HG03135 (cell line): ENCODE data around the gene MAPKAP1.

Source experiments
- ATAC-seq: cut with Tn5 transposase; IDR thresholded peaks from one replicate; pipeline ENCODE4 v1.9.1; 2021; ENCODE audit warnings: mild to moderate bottlenecking, moderate library complexity; ENCODE audit not compliant: unreplicated experiment

Gene MAPKAP1

DNA sequence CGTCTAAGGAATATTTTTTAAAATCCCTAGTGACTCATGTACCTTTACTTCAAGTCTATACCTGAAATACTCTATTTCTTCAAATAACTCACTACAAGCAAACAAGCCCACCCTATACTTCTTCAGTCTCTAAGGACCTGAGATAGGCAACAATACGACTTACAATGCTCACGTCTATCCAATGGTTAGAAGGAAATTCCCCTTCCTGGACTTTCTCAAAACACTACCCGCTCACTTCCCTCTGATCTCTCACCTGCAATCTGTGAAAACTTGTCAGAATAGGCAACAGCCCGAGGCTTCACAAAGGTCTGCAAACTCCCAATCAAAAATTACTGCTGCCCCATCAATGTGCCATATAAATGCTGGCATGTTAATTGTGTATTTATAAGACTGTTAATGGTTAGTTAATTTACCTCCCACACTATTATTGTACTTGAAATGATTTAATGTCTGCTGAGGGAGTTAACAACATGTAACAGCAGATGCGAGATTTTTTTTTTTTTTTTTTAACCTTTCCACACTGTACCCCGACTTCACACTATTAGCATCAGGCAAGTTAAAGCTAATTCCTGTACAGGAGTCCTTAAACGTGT, 27.3 kb downstream of the MAPKAP1 start:
- ATAC-seq: no peak

DNA sequence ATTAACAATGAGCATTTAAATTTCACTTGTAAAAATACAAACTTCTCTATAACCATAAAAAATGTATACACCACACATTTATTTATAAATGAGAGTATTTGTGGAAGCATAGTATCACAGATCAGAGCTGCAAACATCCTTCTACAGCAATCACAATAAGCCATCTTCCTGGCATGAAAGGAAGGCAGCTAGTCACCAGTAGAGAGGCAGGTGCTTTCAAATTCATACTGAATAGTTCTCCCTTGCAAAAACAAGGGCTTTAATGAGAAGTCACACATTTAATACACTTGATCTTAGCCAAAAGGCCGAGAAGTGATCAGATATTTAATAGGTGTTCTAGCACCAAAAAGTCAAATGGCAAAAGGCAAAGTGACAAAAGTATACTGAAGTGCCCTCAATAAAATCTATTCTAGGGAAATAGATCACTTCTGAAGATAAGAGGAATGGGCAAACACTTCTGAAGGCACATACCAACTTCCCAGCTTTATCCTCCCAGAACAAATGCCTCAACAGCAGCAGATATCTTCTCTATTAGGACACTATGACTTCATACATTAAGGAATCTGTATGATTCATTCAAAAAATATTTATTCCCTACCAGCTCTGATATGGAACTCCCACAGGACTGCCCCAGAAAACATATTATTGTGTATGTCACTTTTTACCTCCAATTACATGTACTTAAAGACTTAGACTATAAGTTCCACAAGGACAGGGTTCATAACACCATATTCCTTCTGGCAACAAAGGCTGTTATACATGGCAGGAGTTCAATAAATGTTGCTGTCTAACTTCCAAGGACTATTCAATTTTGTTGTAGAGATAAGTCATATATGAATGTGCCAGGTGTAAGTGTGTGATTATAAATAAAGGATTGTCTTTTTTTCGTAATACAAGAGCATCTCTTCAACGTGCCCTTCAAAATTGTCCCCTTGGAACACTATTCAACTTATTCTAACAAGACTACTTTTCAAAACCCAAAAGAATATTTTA, 31.7 kb downstream of the MAPKAP1 start:
- ATAC-seq: no peak

DNA sequence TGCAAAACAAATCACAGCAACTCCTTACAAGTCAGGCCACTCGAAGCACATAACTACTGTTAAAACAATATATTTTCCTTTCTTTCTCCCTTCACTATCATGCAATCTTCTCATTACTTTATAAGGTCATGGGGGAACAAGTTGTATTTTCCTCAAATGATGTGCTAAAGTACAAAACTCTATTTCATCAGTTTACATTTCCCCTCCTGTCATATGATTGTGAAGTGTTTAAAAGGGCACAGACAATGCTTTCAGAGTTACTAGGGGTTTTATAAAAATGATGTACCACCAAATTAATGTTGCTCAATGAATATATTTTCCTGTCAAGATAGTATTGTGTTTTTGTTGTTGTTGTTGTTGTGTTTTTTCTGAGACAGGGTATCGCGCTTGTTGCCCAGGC, 34.1 kb downstream of the MAPKAP1 start:
- ATAC-seq: no peak

DNA sequence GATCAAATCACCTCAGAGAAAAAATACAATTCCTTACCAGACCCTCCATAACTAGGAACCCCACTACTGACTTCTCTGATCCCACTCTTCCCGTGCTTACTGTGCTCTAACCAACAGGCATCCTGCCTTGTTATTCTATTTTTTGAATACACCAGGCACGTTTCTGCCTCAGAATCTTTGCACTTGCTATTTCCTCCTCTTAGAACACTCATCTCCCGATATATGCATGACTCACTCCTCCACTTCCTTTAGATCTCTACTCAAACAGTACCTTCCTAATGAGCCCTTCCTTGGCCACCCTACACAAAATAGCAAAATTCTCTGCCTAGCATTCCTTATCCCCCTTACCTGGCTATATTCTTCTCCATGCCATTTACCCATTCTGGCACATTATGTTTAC, 43.9 kb downstream of the MAPKAP1 start:
- no peak for ATAC-seq

DNA sequence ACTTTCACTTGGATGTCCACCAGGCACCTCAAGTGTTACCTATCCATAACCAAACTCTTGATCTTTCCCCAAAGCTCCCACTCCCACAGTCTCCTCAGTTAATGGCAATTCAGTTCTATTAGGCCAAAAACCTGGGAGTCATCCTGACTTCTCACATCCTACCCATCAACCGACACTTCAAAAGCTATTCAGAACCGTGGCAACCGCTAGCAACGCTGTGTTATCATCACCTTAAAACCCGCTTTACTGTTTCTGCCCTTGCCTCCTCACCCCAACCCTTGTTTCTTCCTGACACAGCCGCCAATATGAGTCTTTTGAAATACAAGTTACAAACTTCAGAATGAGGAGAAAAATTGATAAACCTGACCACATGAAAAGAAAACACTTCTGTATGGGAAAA, 46.5 kb downstream of the MAPKAP1 start:
- no peak for ATAC-seq

DNA sequence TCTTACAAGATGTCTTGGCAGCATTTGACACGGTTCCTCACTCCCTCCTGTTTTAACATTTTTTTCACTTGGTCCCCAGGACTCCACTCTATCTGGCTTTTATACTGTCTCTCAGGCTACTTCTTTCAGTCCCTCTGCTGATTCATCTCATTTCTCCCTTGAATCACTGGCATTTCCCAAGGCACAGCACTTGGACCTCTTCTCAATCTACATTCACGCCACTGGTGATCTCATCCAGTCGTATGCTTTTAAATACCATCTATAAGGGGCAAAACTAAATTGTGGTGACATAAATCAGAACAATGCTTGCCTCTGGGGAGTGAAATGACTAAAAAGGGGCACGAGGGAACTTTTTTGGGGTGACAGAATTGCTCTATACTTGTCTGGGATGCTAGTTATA, 47.1 kb downstream of the MAPKAP1 start:
- ATAC-seq: no peak

DNA sequence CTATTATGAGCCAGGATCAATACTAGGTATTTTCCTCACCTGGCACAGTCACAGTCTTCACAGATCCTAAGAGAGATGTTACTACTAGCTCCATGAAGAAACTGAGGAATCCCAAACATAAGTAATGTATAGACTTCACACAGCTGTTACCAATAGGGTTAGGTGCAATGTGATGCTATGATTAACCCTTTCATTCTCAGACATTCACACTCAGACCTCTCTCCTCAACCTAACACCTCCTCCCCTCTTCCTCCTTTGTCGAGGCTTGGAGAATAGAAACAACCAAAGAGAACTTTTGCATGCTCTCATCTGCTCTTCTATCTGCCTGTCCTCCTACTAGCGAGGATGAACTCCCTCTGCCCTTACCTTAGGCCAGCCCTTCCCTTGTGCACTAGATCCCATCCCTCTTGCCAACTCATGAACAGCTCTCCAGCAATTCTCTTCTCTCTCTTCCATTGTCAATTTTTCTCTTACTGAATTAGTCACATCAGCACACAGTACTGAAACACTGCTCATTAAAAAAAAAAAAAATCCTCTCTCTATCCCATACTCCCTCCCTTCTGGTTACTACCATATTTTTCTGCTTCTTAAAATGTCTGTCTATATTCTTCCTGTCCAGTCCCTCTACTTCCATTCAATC, 47.7 kb downstream of the MAPKAP1 start:
- no peak for ATAC-seq

DNA sequence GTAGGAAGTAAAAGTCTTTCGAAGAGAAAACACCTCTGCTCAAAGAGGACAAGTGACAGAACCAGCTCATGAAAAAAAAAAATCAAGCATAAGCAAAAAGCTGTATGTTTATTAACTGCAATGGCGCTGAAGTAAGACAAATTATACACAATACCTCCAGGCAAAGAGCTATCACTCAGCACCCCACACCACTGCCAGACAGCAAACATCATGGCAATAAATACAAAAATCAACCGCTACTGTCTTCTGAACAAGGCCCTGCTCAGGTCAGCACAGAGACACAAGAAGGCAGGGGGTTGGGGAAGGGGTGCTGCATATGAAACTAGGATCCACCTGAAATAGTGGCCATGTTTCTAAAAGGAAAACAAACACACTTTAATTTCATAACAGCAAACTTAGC, 50.4 kb downstream of the MAPKAP1 start:
- ATAC-seq: no peak

DNA sequence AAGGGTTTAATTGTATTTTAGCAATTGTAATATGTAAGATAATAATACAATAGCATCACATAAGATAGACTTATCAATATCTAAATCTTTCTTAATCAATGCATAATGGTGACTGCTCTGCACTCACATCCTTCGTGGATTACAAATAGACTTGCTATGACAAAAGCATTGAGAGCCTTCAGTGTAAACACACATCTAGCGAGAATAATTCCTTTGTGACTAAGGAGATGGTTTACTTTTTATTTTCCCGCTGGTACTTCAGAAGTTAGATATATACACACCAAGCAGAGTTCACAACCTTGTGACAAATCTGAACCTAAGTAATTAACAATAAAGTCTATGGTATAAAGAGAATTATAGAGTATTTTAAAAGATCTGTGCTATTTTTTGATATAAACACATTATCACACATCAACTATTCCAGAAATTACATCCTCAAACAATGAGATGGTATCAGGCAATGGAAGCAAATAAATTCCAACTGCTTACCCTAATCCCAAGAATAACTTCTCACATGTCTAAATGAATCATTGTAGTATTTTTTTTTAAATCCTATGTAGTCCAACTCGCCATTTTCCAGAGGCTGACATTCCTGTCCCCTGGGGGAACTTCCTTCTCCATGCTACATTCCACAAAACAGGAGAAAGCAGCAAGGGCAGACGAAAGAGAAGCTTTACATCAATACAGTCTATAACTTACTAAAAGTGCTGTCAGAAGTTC, 51.2 kb downstream of the MAPKAP1 start:
- no peak for ATAC-seq

DNA sequence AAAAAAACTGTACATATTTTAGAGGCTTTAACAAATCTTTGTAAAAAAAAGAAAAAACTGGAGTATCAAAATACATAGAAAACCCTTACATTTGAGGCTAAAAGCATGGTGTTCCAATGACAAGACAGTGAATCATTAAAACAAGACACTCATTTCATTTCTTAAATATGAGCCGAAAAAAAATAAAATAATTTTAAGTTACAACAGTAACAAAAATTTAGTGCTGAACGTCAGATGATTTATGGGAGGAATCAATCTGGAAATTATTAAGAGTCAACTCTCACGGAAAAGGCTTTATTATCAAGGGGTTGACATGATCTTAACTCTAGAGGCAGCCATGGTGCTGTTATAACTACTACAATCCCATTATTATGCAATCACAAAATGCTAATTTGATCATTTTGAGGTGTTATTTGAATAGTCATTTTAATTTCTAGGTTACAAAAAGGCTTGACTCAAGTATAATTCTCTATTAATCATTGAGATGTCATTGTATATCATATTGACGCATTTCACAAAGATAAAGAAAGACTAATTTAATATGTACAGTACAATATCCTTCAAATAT, 51.9 kb downstream of the MAPKAP1 start:
- no peak for ATAC-seq

DNA sequence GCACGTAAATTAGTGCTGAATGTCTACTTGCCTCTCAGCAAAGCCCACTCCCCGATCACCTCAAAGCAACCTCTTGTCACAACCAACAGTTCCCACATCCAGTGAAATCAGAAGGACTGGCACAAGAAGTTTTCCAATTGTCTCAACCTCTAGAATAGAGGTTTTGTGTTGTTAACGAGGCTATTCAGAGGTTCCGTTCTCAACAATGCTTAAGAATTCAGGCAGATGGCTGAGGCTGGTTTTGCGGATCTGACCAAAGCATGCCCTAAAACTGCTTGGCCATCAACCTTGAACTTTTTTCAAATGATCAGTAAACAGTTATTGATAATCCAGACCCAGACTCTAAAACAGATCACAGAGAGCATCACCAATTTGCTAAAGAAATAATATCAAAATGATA, 52.9 kb downstream of the MAPKAP1 start:
- ATAC-seq: no peak

DNA sequence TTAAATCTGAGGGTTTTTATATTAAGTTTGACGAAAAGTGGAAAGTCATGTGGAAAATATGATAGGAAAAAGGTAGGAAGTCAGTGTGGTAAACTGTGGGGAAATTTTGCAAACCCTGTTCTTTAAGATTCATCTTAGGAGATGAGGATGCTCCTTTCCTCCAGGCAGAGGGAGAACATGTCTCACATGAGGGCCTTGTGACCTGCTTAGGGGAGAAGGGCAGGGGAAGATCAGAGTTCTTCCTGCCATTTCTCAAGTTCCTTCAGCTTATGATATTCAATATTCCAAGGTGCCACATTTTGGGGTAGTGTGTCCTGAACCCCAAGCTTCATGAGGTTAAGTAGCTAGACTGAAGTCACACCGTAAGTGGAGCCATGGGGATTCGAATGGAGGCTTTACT, 53.7 kb downstream of the MAPKAP1 start:
- no peak for ATAC-seq

DNA sequence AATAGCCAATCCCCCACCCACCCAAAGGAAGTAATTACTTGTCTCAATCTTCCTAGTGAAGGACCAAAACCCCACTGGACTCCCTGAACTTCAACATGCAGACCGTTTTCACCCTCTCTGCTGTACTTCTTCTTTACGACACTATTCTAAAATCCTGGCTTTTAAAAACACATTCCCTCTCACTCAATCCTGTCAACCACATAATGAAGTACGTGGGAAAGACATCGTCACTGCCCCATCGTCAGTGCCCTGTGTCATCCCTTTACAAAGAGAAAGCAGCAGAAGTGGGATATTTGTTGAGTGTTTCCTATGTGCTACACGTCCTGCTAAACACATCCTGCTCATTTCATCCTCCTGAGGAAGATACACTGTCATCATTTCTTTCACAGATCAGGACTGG, 54.2 kb downstream of the MAPKAP1 start:
- ATAC-seq: no peak

DNA sequence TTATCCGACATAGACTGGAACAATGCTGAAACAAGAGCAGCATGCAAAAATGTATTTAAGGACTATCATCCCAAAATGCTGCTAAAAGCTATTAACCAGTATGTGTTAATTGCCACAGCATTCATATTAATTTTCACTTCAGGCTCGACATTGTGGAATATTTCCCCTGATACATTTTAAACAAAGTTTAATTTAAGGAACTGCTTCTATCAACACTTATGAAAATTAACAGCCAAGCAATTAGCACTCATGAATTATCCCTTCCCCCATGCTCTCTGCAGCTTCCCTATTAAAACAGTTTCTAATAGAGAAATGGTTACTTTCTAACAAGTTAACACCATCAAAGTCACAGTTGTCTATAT, 54.8 kb downstream of the MAPKAP1 start:
- no peak for ATAC-seq

DNA sequence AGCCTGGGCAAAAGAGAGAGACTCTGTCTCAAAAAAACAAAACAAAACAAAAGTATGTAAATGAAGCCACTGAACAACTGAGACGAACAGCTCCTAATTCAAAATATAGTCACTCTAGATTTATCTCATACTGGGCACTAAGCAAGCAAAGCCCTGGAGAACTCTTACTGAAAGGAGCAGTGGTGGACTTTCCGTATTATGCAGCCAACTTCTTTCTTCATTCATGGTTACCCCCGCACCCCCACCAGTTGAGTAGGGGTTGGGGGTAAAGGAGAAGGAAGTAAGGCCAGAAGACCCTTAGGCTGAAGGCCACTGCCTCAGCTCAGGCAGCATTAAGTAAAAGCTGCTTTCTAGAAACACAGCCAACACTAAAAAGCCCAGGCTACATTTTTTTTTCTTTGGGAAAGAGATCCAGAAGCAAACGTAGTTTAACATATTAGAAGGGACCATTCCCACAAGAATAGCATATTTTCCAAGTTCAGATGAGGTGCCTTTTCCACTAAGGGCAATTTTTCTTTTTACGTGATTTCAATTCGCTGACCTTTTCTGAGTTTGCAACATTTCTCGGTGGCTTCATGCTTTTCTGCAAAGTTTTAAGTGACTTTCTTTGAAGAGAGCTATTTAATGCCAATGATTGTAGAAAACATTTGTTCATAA, 55.3 kb downstream of the MAPKAP1 start:
- ATAC-seq: no peak

DNA sequence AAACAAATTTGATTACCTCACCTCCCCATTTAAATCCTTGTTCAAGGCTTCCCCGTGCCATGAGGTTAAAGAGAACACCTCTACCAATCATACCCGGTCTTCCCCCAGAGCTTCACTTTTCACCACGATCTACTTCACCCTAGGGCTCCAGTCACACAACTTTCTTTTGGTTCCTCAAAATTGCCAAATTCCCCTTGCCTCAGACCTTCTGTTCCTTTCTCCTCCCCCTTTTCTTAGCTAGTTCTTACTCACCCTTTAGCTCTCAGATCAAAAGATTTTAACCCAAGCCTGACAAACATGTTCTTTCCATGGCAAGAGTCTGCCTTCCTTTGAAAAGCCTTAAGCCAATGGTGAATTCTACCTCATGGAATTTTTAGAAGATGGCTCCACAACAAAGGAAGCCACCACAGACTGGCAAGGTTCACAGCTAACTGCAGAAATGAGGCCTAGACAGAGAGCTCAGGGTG, 56.7 kb downstream of the MAPKAP1 start:
- peak; percentile 65 for ATAC-seq

DNA sequence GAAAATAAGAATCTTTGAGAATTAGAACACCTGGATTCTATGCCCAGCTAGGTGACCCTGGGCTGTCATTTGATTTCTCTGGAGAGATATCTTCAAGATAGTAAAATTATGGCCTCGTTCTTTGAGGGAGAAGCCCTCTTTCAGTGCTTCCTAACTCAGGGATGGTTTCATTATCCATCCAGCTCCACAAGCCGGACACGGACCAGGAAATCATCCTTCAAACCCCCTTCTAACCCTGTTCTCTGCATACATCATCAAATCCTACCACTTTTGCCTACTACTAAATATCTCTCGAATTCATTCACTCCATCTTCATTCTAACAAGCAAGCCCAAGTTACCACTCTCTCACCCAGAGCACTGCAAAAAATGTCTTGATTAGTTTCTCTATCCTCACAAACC, 57.2 kb downstream of the MAPKAP1 start:
- no peak for ATAC-seq

DNA sequence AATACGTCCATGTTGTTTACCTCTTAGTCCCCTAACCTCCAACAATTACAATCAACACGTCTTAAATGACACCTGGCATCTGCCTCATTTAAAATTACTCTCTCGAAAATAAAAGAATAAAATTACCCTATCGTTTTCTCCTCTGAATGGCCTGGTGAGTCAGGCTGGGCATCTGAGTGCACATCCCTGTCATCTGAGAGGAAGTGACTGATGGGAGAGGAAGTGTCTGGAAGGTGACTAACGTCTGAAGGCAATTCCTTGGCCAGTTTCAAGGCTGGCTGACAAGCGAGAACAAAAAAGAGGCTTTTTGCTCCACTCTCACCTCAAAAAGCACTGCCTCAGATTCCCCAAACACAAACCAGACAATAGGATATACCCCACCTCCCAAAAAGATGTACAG, 57.7 kb downstream of the MAPKAP1 start:
- no peak for ATAC-seq

DNA sequence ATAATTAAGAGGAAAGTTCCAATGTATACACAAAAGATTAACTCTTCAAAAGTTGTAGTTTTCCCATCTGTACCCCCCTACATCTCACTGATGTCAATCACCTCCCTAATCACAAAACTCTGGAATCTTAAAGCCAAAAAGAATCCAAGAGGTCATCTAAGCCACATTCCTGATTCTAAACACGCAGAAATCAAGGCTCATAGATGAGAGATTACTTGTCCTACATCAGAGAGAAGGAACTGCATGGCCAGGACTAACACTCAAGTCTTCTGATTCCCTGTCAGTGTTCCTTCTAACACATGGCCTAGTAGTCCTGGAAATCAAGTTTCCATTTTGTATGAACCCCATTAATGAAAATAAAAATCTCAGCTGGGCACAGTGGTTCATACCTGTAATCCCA, 58.7 kb downstream of the MAPKAP1 start:
- ATAC-seq: no peak

DNA sequence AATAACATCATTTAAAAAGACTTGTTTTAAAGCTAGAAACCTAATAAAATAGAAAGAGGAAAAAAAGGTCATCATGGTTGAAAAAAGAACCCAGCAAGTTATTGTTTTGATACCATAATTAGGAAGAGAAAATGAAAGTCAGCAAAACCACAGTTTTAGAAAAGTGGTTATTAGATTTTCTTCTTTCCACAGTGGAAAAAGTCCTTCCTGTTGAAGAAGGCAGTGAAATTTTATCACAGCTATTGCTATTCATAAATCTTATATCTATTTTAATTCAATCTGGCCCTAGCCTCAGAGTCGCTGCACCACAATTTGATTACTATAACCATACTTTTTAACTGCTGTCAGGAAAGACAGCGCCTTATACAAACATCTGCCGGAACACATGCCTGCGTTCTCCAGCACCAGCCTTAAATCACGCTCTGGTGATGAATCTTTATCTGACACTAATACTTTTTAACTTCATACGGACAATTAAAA, 60.3 kb downstream of the MAPKAP1 start:
- ATAC-seq: no peak
